Fibroblast of lung (primary cell): ENCODE measurements around the gene SGK1. TPM values are rescaled to one million over a fixed set of nuclear protein-coding genes. Genes with fewer than 3 reads are reported as not detected.

Experiments
- DNase-seq, 2 donors: peaks; one replicate each; pipeline versions ENCODE4 v3.0.0 to v3.0.0-alpha.2; 2010; ENCODE audit warnings: low read depth in 2 of 2
- H2AFZ ChIP-seq: 2 replicates; pipeline ENCODE4 v1.5.1; 2012; ENCODE audit warnings: low read length, control low read depth, inconsistent platforms
- H3K27ac ChIP-seq: 2 replicates; pipeline ENCODE4 v1.5.1; 2011; ENCODE audit warnings: low read length, control low read depth; ENCODE audit not compliant: insufficient read depth
- H3K27me3 ChIP-seq: 2 replicates; pipeline ENCODE4 v1.5.1; 2011; ENCODE audit warnings: mild to moderate bottlenecking, low read length; ENCODE audit not compliant: control insufficient read depth, insufficient read depth
- H3K36me3 ChIP-seq: 2 replicates; pipeline ENCODE4 v1.5.1; 2011; ENCODE audit warnings: low read length; ENCODE audit not compliant: control insufficient read depth, insufficient read depth
- H3K4me1 ChIP-seq: 2 replicates; pipeline ENCODE4 v1.5.1; 2011; ENCODE audit warnings: low read length; ENCODE audit not compliant: control insufficient read depth, insufficient read depth; ENCODE audit errors: extremely low read depth
- H3K4me2 ChIP-seq: 2 replicates; pipeline ENCODE4 v1.5.1; 2011; ENCODE audit warnings: low read length, control low read depth; ENCODE audit not compliant: insufficient read depth; ENCODE audit errors: extremely low read depth
- H3K4me3 ChIP-seq, 4 experiments: fragments of 200-600 bp in 1 of 4; sonication (generic) in 1 of 4; replicated peaks in 1 of 4; 2 replicates each; pipeline ENCODE4 v1.5.1; 2011 to 2016; ENCODE audit warnings: low read length in 4 of 4, low read depth in 3 of 4, mild to moderate bottlenecking in 3 of 4, control low read depth in 2 of 4, inconsistent platforms in 1 of 4, mixed read lengths in 1 of 4; ENCODE audit not compliant: insufficient read depth in 1 of 4; ENCODE audit errors: control extremely low read depth in 1 of 4
- H3K79me2 ChIP-seq: 2 replicates; pipeline ENCODE4 v1.5.1; 2012; ENCODE audit warnings: mild to moderate bottlenecking, low read length, inconsistent platforms; ENCODE audit not compliant: control insufficient read depth, insufficient read depth
- H3K9ac ChIP-seq: 2 replicates; pipeline ENCODE4 v1.5.1; 2011; ENCODE audit warnings: mild to moderate bottlenecking, low read length, control low read depth; ENCODE audit not compliant: insufficient read depth
- H3K9me3 ChIP-seq: 2 replicates; pipeline ENCODE4 v1.5.1; 2012; ENCODE audit warnings: low read depth, low read length; ENCODE audit not compliant: control insufficient read depth, insufficient read depth
- H4K20me1 ChIP-seq: 2 replicates; pipeline ENCODE4 v1.5.1; 2011; ENCODE audit warnings: low read length; ENCODE audit not compliant: control insufficient read depth, insufficient read depth; ENCODE audit errors: extremely low read depth
- EZH2 ChIP-seq: IDR thresholded peaks from 2 replicates; pipeline ENCODE4 v1.5.1; 2012; ENCODE audit warnings: low read length, control low read depth, mild to moderate bottlenecking; ENCODE audit errors: missing control alignments
- polyA plus RNA-seq, 2 donors: library from polyadenylated mRNA; depleted of rRNA in 1 of 2; stranded (reverse) in 1 of 2; unstranded in 1 of 2; fragments of >200 nt; gene quantifications; 2 replicates each; pipeline ENCODE4 v1.2.1, GENCODE V29; 2011 to 2012; ENCODE audit warnings: missing spikeins in 1 of 2
- total RNA-seq: library from RNA; depleted of rRNA; stranded (reverse); fragments of >200 nt; gene quantifications from 2 replicates; pipeline ENCODE4 v1.2.1, GENCODE V29; 2014
- TF ChIP-seq, protein P1 (sequence below), 2 donors: IDR thresholded peaks in 1 of 2; conservative IDR thresholded peaks in 1 of 2; 1 replicate in 1 of 2; 2 replicates in 1 of 2; pipeline ENCODE4 v1.5.1; 2011 to 2012; ENCODE audit warnings: low read length in 2 of 2, control low read depth in 1 of 2, inconsistent platforms in 1 of 2, low read depth in 1 of 2, mild to moderate bottlenecking in 1 of 2

SGK1 gene
- total and polyA plus RNA-seq, 2 donors (not counting 1 experiment from before 2014, with no cell fraction given): 132 to 154 TPM

GRCh38 chr6:134318236-134318973 lies 493 bp upstream of the SGK1 start:
- H3K4me3 ChIP-seq: peak overlapping the region; percentile 47 to 79 (median 62)
- H2AFZ ChIP-seq: peak overlapping the region; percentile 11
- no peaks in the 10 kb centered on the region for H4K20me1 ChIP-seq
- H3K79me2 ChIP-seq: no peaks in the 10 kb centered on the region
- TF ChIP-seq EZH2: no peak
- TF ChIP-seq, protein P1, sequence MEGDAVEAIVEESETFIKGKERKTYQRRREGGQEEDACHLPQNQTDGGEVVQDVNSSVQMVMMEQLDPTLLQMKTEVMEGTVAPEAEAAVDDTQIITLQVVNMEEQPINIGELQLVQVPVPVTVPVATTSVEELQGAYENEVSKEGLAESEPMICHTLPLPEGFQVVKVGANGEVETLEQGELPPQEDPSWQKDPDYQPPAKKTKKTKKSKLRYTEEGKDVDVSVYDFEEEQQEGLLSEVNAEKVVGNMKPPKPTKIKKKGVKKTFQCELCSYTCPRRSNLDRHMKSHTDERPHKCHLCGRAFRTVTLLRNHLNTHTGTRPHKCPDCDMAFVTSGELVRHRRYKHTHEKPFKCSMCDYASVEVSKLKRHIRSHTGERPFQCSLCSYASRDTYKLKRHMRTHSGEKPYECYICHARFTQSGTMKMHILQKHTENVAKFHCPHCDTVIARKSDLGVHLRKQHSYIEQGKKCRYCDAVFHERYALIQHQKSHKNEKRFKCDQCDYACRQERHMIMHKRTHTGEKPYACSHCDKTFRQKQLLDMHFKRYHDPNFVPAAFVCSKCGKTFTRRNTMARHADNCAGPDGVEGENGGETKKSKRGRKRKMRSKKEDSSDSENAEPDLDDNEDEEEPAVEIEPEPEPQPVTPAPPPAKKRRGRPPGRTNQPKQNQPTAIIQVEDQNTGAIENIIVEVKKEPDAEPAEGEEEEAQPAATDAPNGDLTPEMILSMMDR (conservative IDR thresholded peaks at IDR 0.05 in 1 of 2, IDR thresholded peaks at IDR 0.05 in 1 of 2; ENCODE audit: low read depth in 1 of 2, low read length in 2 of 2): no peak
- DNase-seq: no peak
- no peaks in the 10 kb centered on the region for H3K9me3 ChIP-seq
- no peaks in the 10 kb centered on the region for H3K4me1 ChIP-seq
- no peaks in the 10 kb centered on the region for H3K36me3 ChIP-seq
- H3K4me2 ChIP-seq: peak overlapping the region; percentile 49
- no peak overlapping the region for H3K9ac ChIP-seq
- no peaks in the 10 kb centered on the region for H3K27me3 ChIP-seq
- H3K27ac ChIP-seq: no peak overlapping the region

GRCh38 chr6:134316733-134317431 lies 1.0 kb downstream of the SGK1 start:
- Histone ChIP-seq H3K4me2 (peak overlapping the region; percentile 49), H3K9ac (no peak overlapping the region), H3K27me3 (no peaks in the 10 kb centered on the region), H3K27ac (no peak overlapping the region), H3K36me3 (no peaks in the 10 kb centered on the region), H3K4me1 (no peaks in the 10 kb centered on the region), H2AFZ (no peak overlapping the region), H3K4me3 (peak overlapping the region; percentile 47 to 79 (median 62)), H4K20me1 (no peaks in the 10 kb centered on the region), H3K79me2 (no peaks in the 10 kb centered on the region), H3K9me3 (no peaks in the 10 kb centered on the region)
- DNase-seq: no peak
- TF ChIP-seq EZH2: no peak
- TF ChIP-seq, protein P1 (conservative IDR thresholded peaks at IDR 0.05 in 1 of 2, IDR thresholded peaks at IDR 0.05 in 1 of 2; ENCODE audit: low read depth in 1 of 2, low read length in 2 of 2): no peak

GRCh38 chr6:134315974-134316441 lies 1.9 kb downstream of the SGK1 start:
- no peaks in the 10 kb centered on the region for H3K79me2 ChIP-seq
- H3K4me1 ChIP-seq: no peaks in the 10 kb centered on the region
- no peaks in the 10 kb centered on the region for H3K9me3 ChIP-seq
- H4K20me1 ChIP-seq: no peaks in the 10 kb centered on the region
- no peaks in the 10 kb centered on the region for H3K36me3 ChIP-seq
- DNase-seq: no peak
- no peak overlapping the region for H3K4me3 ChIP-seq
- no peak overlapping the region for H3K9ac ChIP-seq
- H2AFZ ChIP-seq: no peak overlapping the region
- H3K27me3 ChIP-seq: no peaks in the 10 kb centered on the region
- no peak for TF ChIP-seq EZH2
- TF ChIP-seq, protein P1 (conservative IDR thresholded peaks at IDR 0.05 in 1 of 2, IDR thresholded peaks at IDR 0.05 in 1 of 2; ENCODE audit: low read depth in 1 of 2, low read length in 2 of 2): no peak
- H3K4me2 ChIP-seq: no peak overlapping the region
- no peak overlapping the region for H3K27ac ChIP-seq
